ENCODE data around the gene PCNA. TPM values are rescaled to one million over a fixed set of nuclear protein-coding genes. Genes with fewer than 3 reads are reported as not detected.

PCNA gene
- total RNA-seq, 4 donors from 2014 or later: 58.9 to 160 (median 97.1) TPM

DNA sequence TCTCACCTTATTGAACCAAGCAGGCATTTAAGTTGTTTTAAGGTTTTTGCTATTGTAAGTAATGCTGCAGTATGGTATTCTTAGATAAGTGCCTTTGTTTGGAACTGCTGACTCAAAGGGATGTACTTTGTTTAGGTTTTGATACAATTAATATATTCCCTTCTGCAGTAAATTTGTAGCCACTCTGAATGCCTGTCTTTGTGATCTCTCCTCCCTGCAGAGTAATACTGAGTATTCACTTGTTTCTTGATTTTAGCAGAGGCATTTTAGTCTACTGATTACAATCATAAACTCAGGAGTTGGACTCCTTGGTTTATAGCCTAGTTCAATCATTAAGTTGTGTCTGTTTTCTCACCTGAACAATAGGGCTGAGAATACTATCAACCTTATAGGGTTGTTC, 20.4 kb upstream of the PCNA start:
- intact Hi-C loops (cut with DNase I): no loop called here
- DNase-seq: no peak
- Histone ChIP-seq H3K27ac (no peak overlapping the region), H3K36me3 (no peaks in the 10 kb centered on the region), H3K27me3 (no peaks in the 10 kb centered on the region), H3K9me3 (no peaks in the 10 kb centered on the region), H3K4me3 (no peak overlapping the region), H3K4me1 (peaks cover 11 to 61% (median 27%) of the 10 kb centered on the region in 3 donors)
- no peak for TF ChIP-seq CTCF (IDR thresholded peaks at IDR 0.05)
- TF ChIP-seq POLR2A (IDR thresholded peaks at IDR 0.05): no peak

GRCh38 chr20:5136096-5136495, 16.3 kb upstream of the PCNA start:
- Histone ChIP-seq H3K4me1 (peaks cover 6 to 56% (median 23%) of the 10 kb centered on the region in 3 donors), H3K27me3 (no peaks in the 10 kb centered on the region), H3K36me3 (no peaks in the 10 kb centered on the region), H3K27ac (peak overlapping the region in 3 of 4 donors; percentile 33 to 59 (median 40)), H3K4me3 (no peak overlapping the region), H3K9me3 (no peaks in the 10 kb centered on the region)
- TF ChIP-seq POLR2A (IDR thresholded peaks at IDR 0.05) (no peak), CTCF (IDR thresholded peaks at IDR 0.05) (no peak)
- 32 to 58% methylated on average over 3 to 4 of the region's 4 CpGs for WGBS, 2 donors
- intact Hi-C loops (cut with DNase I): no loop called here
- no peak for DNase-seq

DNA sequence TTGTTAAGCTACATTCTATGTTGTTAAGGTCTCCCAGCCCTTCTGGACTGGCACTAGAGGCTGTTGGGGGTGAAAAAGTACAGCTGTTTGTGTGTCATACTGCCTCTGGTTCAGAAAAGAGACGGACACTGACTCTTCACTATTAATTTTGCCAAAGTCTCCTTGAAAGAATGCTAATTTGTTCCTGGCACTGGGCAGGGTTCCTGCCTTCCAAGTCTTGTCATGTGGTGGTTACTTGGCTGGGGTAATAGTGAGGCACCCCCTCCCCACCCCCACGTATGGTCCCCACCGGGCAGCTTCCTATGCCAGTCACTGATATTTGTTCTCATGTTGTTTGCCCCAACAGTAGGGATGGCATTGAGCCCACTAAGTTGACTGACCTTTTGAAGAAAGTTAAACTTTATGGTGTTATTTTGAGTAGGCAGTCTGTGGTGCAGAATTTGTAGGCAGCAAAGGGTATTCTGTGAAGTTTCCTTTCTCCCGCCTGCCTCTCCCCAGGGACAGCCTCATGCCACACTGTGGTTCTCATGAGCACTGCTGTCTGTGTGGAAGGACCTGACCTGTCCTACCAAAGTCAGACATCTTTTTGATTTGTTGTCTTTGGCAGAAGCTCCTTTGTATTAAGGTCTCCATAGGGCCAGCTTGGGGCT, 15.7 kb upstream of the PCNA start:
- no peak for DNase-seq
- TF ChIP-seq CTCF (IDR thresholded peaks at IDR 0.05): no peak
- Histone ChIP-seq H3K27me3 (no peaks in the 10 kb centered on the region), H3K27ac (peak overlapping the region in 3 of 4 donors; percentile 33 to 59 (median 40)), H3K36me3 (no peaks in the 10 kb centered on the region), H3K9me3 (no peaks in the 10 kb centered on the region), H3K4me1 (peaks cover 3 to 55% (median 19%) of the 10 kb centered on the region in 3 donors), H3K4me3 (no peak overlapping the region)
- intact Hi-C loops (cut with DNase I): no loop called here
- 53 to 73% methylated on average over 2 to 3 of the region's 4 CpGs for WGBS, 2 donors

- no peak for DNase-seq
- Histone ChIP-seq H3K4me1 (peaks cover 3 to 63% (median 20%) of the 10 kb centered on the region in 3 donors), H3K27me3 (no peaks in the 10 kb centered on the region), H3K36me3 (no peaks in the 10 kb centered on the region), H3K4me3 (no peak overlapping the region), H3K9me3 (no peaks in the 10 kb centered on the region), H3K27ac (peak overlapping the region in 1 of 4 donors; percentile 19)
- WGBS, 2 donors: 94 to 98% methylated on average over 6 of the region's 6 CpGs
- TF ChIP-seq POLR2A (IDR thresholded peaks at IDR 0.05) (no peak), CTCF (IDR thresholded peaks at IDR 0.05) (no peak)
- intact Hi-C loops (cut with DNase I): no loop called here
These were observed 14.2 kb upstream of the PCNA start for GRCh38 chr20:5133998-5134397.

GRCh38 chr20:5131502-5131901, 11.7 kb upstream of the PCNA start:
- no peaks in the 10 kb centered on the region for H3K9me3 ChIP-seq
- H3K4me3 ChIP-seq: peak overlapping the region in 1 of 4 donors; percentile 4
- 70 to 81% methylated on average over 5 of the region's 5 CpGs for WGBS, 2 donors
- no peak for DNase-seq
- peak overlapping the region in 3 of 4 donors; percentile 41 to 73 (median 59) for H3K27ac ChIP-seq
- intact Hi-C loops (cut with DNase I): no loop called here
- H3K4me1 ChIP-seq: peaks cover 0 to 73% (median 23%) of the 10 kb centered on the region in 3 donors
- H3K27me3 ChIP-seq: no peaks in the 10 kb centered on the region
- H3K36me3 ChIP-seq: no peaks in the 10 kb centered on the region
- TF ChIP-seq CTCF (IDR thresholded peaks at IDR 0.05) (no peak), POLR2A (IDR thresholded peaks at IDR 0.05) (no peak)

All from esophagus squamous epithelium (tissue), 5 donors.